OCI-LY1 (cell line): ENCODE results near the gene PXN.

Experiments used
- H2AFZ ChIP-seq: fragments of 200-600 bp; sonication (generic), shearing (Covaris generic); 2 replicates; pipeline ENCODE4 v1.6.0; 2014; ENCODE audit warnings: antibody characterized with exemption, mild to moderate bottlenecking, low read length
- H3F3A ChIP-seq: fragments of 200-600 bp; sonication (generic), shearing (Covaris generic); 2 replicates; pipeline ENCODE4 v1.6.0; 2014; ENCODE audit warnings: mild to moderate bottlenecking, antibody characterized with exemption, low read length, moderate library complexity; ENCODE audit not compliant: insufficient read depth
- H3K27ac ChIP-seq: fragments of 200-600 bp; sonication (generic); 2 replicates; pipeline ENCODE4 v1.5.1; 2014; ENCODE audit warnings: low read length, mixed run types, mild to moderate bottlenecking, low read depth; ENCODE audit not compliant: poor library complexity, severe bottlenecking
- H3K27me3 ChIP-seq: fragments of 200-600 bp; sonication (generic); 2 replicates; pipeline ENCODE4 v1.6.0; 2014; ENCODE audit warnings: antibody characterized with exemption, mild to moderate bottlenecking, low read length, moderate library complexity; ENCODE audit not compliant: insufficient read depth
- H3K36me3 ChIP-seq: fragments of 200-600 bp; sonication (generic); 2 replicates; pipeline ENCODE4 v1.6.1; 2014; ENCODE audit warnings: mild to moderate bottlenecking, antibody characterized with exemption, low read length, moderate library complexity, mixed read lengths; ENCODE audit not compliant: insufficient read depth
- H3K4me1 ChIP-seq: fragments of 200-600 bp; sonication (generic); 2 replicates; pipeline ENCODE4 v1.5.1; 2014; ENCODE audit warnings: mild to moderate bottlenecking, low read length, moderate library complexity; ENCODE audit not compliant: insufficient read depth, severe bottlenecking
- H3K4me2 ChIP-seq: fragments of 200-600 bp; sonication (generic), shearing (Covaris generic); 2 replicates; pipeline ENCODE4 v1.6.1; 2014; ENCODE audit warnings: low read length
- H3K4me3 ChIP-seq: fragments of 200-600 bp; sonication (generic); 2 replicates; pipeline ENCODE4 v1.5.1; 2014; ENCODE audit warnings: low read length, low read depth, mild to moderate bottlenecking, mixed read lengths; ENCODE audit not compliant: poor library complexity, severe bottlenecking
- H3K79me2 ChIP-seq: fragments of 200-600 bp; shearing (Covaris generic); 2 replicates; pipeline ENCODE4 v1.6.1; 2016; ENCODE audit warnings: mixed run types, low read length, mixed read lengths; ENCODE audit not compliant: insufficient read depth
- H3K9ac ChIP-seq: fragments of 200-600 bp; sonication (generic), shearing (Covaris generic); 2 replicates; pipeline ENCODE4 v1.6.1; 2014; ENCODE audit warnings: mild to moderate bottlenecking, low read length, mixed read lengths
- H3K9me2 ChIP-seq: fragments of 200-600 bp; sonication (generic), shearing (Covaris generic); 2 replicates; pipeline ENCODE4 v1.6.1; 2014; ENCODE audit warnings: low read depth, mild to moderate bottlenecking, low read length, mixed read lengths
- H3K9me3 ChIP-seq: fragments of 200-600 bp; shearing (Covaris generic); 2 replicates; pipeline ENCODE4 v1.6.1; 2014; ENCODE audit warnings: low read length, mixed read lengths
- H4K20me1 ChIP-seq: fragments of 200-600 bp; sonication (generic), shearing (Covaris generic); 2 replicates; pipeline ENCODE4 v1.6.0; 2016; ENCODE audit warnings: mild to moderate bottlenecking, low read length; ENCODE audit not compliant: insufficient read depth
- CTCF ChIP-seq: fragments of 200-600 bp; sonication (generic), shearing (Covaris generic); IDR thresholded peaks from 2 replicates; pipeline ENCODE4 v1.5.1; 2017; ENCODE audit warnings: mild to moderate bottlenecking, antibody characterized with exemption, low read length, moderate library complexity, mixed read lengths
- EZH2 ChIP-seq: fragments of 200-600 bp; sonication (generic), shearing (Covaris generic); IDR thresholded peaks from 2 replicates; pipeline ENCODE4 v1.8.0; 2017; ENCODE audit warnings: borderline replicate concordance, mixed run types, mild to moderate bottlenecking, antibody characterized with exemption, low read length, moderate library complexity, mixed read lengths

The PXN gene

GRCh38 chr12:120224304-120225199 is 41.0 kb downstream of the PXN start:
- Histone ChIP-seq H3K4me3 (peak overlapping the region; percentile 49), H3K4me2 (peak overlapping the region; percentile 60), H3K36me3 (no peaks in the 10 kb centered on the region), H3K27ac (no peak overlapping the region), H3K79me2 (no peaks in the 10 kb centered on the region), H2AFZ (no peak overlapping the region), H3K9me3 (no peaks in the 10 kb centered on the region), H3K9me2 (no peaks in the 10 kb centered on the region), H3K4me1 (peaks cover 24% of the 10 kb centered on the region), H4K20me1 (no peaks in the 10 kb centered on the region), H3F3A (0 out of 2 replicates have a peak, but pooled peaks cover 3% of the 10 kb centered on the region), H3K9ac (peak overlapping the region; percentile 23; the same call in 1 of the 2 replicates), H3K27me3 (no peaks in the 10 kb centered on the region)
- no peak for TF ChIP-seq EZH2
- TF ChIP-seq CTCF = no peak

- H3K4me1 ChIP-seq = peaks cover 21% of the 10 kb centered on the region
- H3F3A ChIP-seq = 0 out of 2 replicates have a peak, but pooled peaks cover 3% of the 10 kb centered on the region
- H2AFZ ChIP-seq = no peak overlapping the region
- no peak overlapping the region for H3K9ac ChIP-seq
- H3K27ac ChIP-seq = no peak overlapping the region
- no peak overlapping the region for H3K4me2 ChIP-seq
- H3K79me2 ChIP-seq = no peaks in the 10 kb centered on the region
- H3K36me3 ChIP-seq = no peaks in the 10 kb centered on the region
- no peak for TF ChIP-seq CTCF
- H3K9me2 ChIP-seq = no peaks in the 10 kb centered on the region
- H4K20me1 ChIP-seq = no peaks in the 10 kb centered on the region
- no peak overlapping the region for H3K4me3 ChIP-seq
- no peaks in the 10 kb centered on the region for H3K27me3 ChIP-seq
- no peaks in the 10 kb centered on the region for H3K9me3 ChIP-seq
These were observed 41.8 kb downstream of the PXN start for GRCh38 chr12:120223458-120224303.

- H3K79me2 ChIP-seq = no peaks in the 10 kb centered on the region
- no peak overlapping the region for H3K4me2 ChIP-seq
- H3K36me3 ChIP-seq = no peaks in the 10 kb centered on the region
- no peak overlapping the region for H3K9ac ChIP-seq
- H3K4me3 ChIP-seq = no peak overlapping the region
- no peaks in the 10 kb centered on the region for H3K27me3 ChIP-seq
- H3F3A ChIP-seq = 0 out of 2 replicates have a peak, but pooled peaks cover 3% of the 10 kb centered on the region
- no peak overlapping the region for H2AFZ ChIP-seq
- no peak overlapping the region for H3K27ac ChIP-seq
- no peaks in the 10 kb centered on the region for H3K9me2 ChIP-seq
- H3K4me1 ChIP-seq = peaks cover 18% of the 10 kb centered on the region
- H4K20me1 ChIP-seq = no peaks in the 10 kb centered on the region
- H3K9me3 ChIP-seq = no peaks in the 10 kb centered on the region
- TF ChIP-seq CTCF (no peak), EZH2 (no peak)
These were observed 43.2 kb downstream of the PXN start for GRCh38 chr12:120222288-120222832.
